Activated T-helper 1 cell treated with anti-CD3 and anti-CD28 coated beads, Interleukin-12 subunit alpha, Interleukin-12 subunit beta, Interleukin-2, Interleukin-4 antibody, amounts not matched to agents 30 ng/mL and 10 ng/mL and 1 ng/mL, durations not matched to agents 14 hours and 24 hours and 36 hours (primary cell): ENCODE measurements around the gene REXO1. TPM values are rescaled to one million over a fixed set of nuclear protein-coding genes. Genes with fewer than 3 reads are reported as not detected.
A peak's percentile ranks its signal among the peaks of the same experiment; 100 is the strongest.

Source experiments
- DNase-seq: peaks from one replicate; pipeline ENCODE4 v3.0.0; 2021; ENCODE audit warnings: low spot score
- H3K27ac Mint-ChIP-seq: one replicate; pipeline ENCODE4 v1.8.0; 2021; ENCODE audit warnings: mild to moderate bottlenecking, mixed read lengths
- H3K27me3 Mint-ChIP-seq: one replicate; pipeline ENCODE4 v1.8.0; 2022; ENCODE audit warnings: mild to moderate bottlenecking, moderate library complexity, mixed read lengths; ENCODE audit not compliant: insufficient read depth
- H3K36me3 Mint-ChIP-seq: one replicate; pipeline ENCODE4 v1.8.0; 2021; ENCODE audit warnings: low read depth, mixed read lengths
- H3K4me1 Mint-ChIP-seq: one replicate; pipeline ENCODE4 v1.8.0; 2021; ENCODE audit warnings: low read depth, mixed read lengths
- H3K4me3 Mint-ChIP-seq: one replicate; pipeline ENCODE4 v1.8.0; 2021; ENCODE audit warnings: mild to moderate bottlenecking, moderate library complexity, mixed read lengths
- H3K9me3 Mint-ChIP-seq: one replicate; pipeline ENCODE4 v1.8.0; 2021; ENCODE audit warnings: mixed read lengths
- intact Hi-C: fragments of 100-400 bp; cut with micrococcal nuclease; formaldehyde crosslinking; loops from one replicate; pipeline ENCODE4 v1.15.1; 2024
- total RNA-seq: library from RNA; stranded (reverse); gene quantifications from 2 replicates; pipeline ENCODE4 v1.2.3, GENCODE V29; 2022

The REXO1 gene
- total RNA-seq, 1 donor from 2014 or later: 64.5 TPM

GRCh38 chr19:1846517-1847204 lies 1.6 kb downstream of the REXO1 start:
- DNase-seq: no peak
- Mint-ChIP-seq H3K4me3 (peak overlapping the region; percentile 92), H3K27me3 (no peaks in the 10 kb centered on the region), H3K9me3 (no peaks in the 10 kb centered on the region), H3K4me1 (peaks cover 33% of the 10 kb centered on the region), H3K27ac (peak overlapping the region; percentile 98), H3K36me3 (peaks cover 8% of the 10 kb centered on the region)
- intact Hi-C loops: no loop called here

GRCh38 chr19:1845642-1846041 lies 2.6 kb downstream of the REXO1 start:
- intact Hi-C loops: no loop called here
- Mint-ChIP-seq H3K36me3 (peaks cover 8% of the 10 kb centered on the region), H3K27me3 (no peaks in the 10 kb centered on the region), H3K4me3 (peak overlapping the region; percentile 92), H3K4me1 (peaks cover 37% of the 10 kb centered on the region), H3K9me3 (no peaks in the 10 kb centered on the region), H3K27ac (no peak overlapping the region)
- DNase-seq: no peak

- H3K27me3 Mint-ChIP-seq: no peaks in the 10 kb centered on the region
- no peaks in the 10 kb centered on the region for H3K9me3 Mint-ChIP-seq
- H3K4me3 Mint-ChIP-seq: no peak overlapping the region
- DNase-seq: no peak
- H3K27ac Mint-ChIP-seq: no peak overlapping the region
- intact Hi-C loops: no loop called here
- peaks cover 7% of the 10 kb centered on the region for H3K36me3 Mint-ChIP-seq
- peaks cover 35% of the 10 kb centered on the region for H3K4me1 Mint-ChIP-seq
Measured at GRCh38 chr19:1845125-1845515, 3.2 kb downstream of the REXO1 start.

- peaks cover 31% of the 10 kb centered on the region for H3K4me1 Mint-ChIP-seq
- H3K36me3 Mint-ChIP-seq: peaks cover 8% of the 10 kb centered on the region
- H3K9me3 Mint-ChIP-seq: no peaks in the 10 kb centered on the region
- H3K27ac Mint-ChIP-seq: no peak overlapping the region
- no peaks in the 10 kb centered on the region for H3K27me3 Mint-ChIP-seq
- intact Hi-C loops: no loop called here
- no peak overlapping the region for H3K4me3 Mint-ChIP-seq
- no peak for DNase-seq
Measured at GRCh38 chr19:1844513-1845124, 3.7 kb downstream of the REXO1 start.

GRCh38 chr19:1843646-1844394 lies 4.5 kb downstream of the REXO1 start:
- H3K4me3 Mint-ChIP-seq: no peak overlapping the region
- intact Hi-C loops: no loop called here
- peaks cover 8% of the 10 kb centered on the region for H3K36me3 Mint-ChIP-seq
- no peak overlapping the region for H3K27ac Mint-ChIP-seq
- peaks cover 27% of the 10 kb centered on the region for H3K4me1 Mint-ChIP-seq
- H3K9me3 Mint-ChIP-seq: no peaks in the 10 kb centered on the region
- no peaks in the 10 kb centered on the region for H3K27me3 Mint-ChIP-seq
- no peak for DNase-seq

GRCh38 chr19:1843116-1843515 lies 5.2 kb downstream of the REXO1 start:
- Mint-ChIP-seq H3K27me3 (no peaks in the 10 kb centered on the region), H3K27ac (no peak overlapping the region), H3K9me3 (no peaks in the 10 kb centered on the region), H3K36me3 (peaks cover 8% of the 10 kb centered on the region), H3K4me1 (peaks cover 24% of the 10 kb centered on the region), H3K4me3 (no peak overlapping the region)
- no peak for DNase-seq
- intact Hi-C loops: no loop called here

- H3K36me3 Mint-ChIP-seq: peaks cover 8% of the 10 kb centered on the region
- DNase-seq: no peak
- no peak overlapping the region for H3K27ac Mint-ChIP-seq
- H3K4me3 Mint-ChIP-seq: no peak overlapping the region
- intact Hi-C loops: no loop called here
- no peaks in the 10 kb centered on the region for H3K27me3 Mint-ChIP-seq
- no peaks in the 10 kb centered on the region for H3K9me3 Mint-ChIP-seq
- peaks cover 12% of the 10 kb centered on the region for H3K4me1 Mint-ChIP-seq
Measured at GRCh38 chr19:1841209-1841924, 6.9 kb downstream of the REXO1 start.

- Mint-ChIP-seq H3K9me3 (no peaks in the 10 kb centered on the region), H3K4me1 (peaks cover 5% of the 10 kb centered on the region), H3K27me3 (no peaks in the 10 kb centered on the region), H3K36me3 (peaks cover 3% of the 10 kb centered on the region), H3K4me3 (no peak overlapping the region), H3K27ac (no peak overlapping the region)
- intact Hi-C loops: no loop called here
- no peak for DNase-seq
Measured at GRCh38 chr19:1840541-1841115, 7.7 kb downstream of the REXO1 start.

GRCh38 chr19:1839658-1840540 lies 8.4 kb downstream of the REXO1 start:
- peaks cover 3% of the 10 kb centered on the region for H3K36me3 Mint-ChIP-seq
- H3K27ac Mint-ChIP-seq: no peak overlapping the region
- intact Hi-C loops: no loop called here
- H3K4me1 Mint-ChIP-seq: peaks cover 5% of the 10 kb centered on the region
- no peaks in the 10 kb centered on the region for H3K9me3 Mint-ChIP-seq
- no peak overlapping the region for H3K4me3 Mint-ChIP-seq
- DNase-seq: no peak
- no peaks in the 10 kb centered on the region for H3K27me3 Mint-ChIP-seq

GRCh38 chr19:1837625-1838105 lies 10.6 kb downstream of the REXO1 start:
- intact Hi-C loops: no loop called here
- Mint-ChIP-seq H3K27ac (no peak overlapping the region), H3K36me3 (peaks cover 3% of the 10 kb centered on the region), H3K27me3 (no peaks in the 10 kb centered on the region), H3K4me3 (no peak overlapping the region), H3K9me3 (no peaks in the 10 kb centered on the region), H3K4me1 (peaks cover 5% of the 10 kb centered on the region)
- DNase-seq: peak; percentile 28

- H3K36me3 Mint-ChIP-seq: peaks cover 3% of the 10 kb centered on the region
- no peak overlapping the region for H3K4me3 Mint-ChIP-seq
- H3K27me3 Mint-ChIP-seq: no peaks in the 10 kb centered on the region
- peaks cover 5% of the 10 kb centered on the region for H3K4me1 Mint-ChIP-seq
- DNase-seq: no peak
- no peak overlapping the region for H3K27ac Mint-ChIP-seq
- intact Hi-C loops: no loop called here
- no peaks in the 10 kb centered on the region for H3K9me3 Mint-ChIP-seq
Measured at GRCh38 chr19:1837222-1837565, 11.1 kb downstream of the REXO1 start.
